ENCODE measurements around the gene RIPOR3. TPM values are rescaled to one million over a fixed set of nuclear protein-coding genes. Genes with fewer than 3 reads are reported as not detected.

Gene RIPOR3
- total RNA-seq, 2 donors from 2014 or later = 2.3 to 6.9 TPM

GRCh38 chr20:50595988-50596693 lies 95.2 kb downstream of the RIPOR3 start:
- no peak for ATAC-seq
- TF ChIP-seq POLR2A (IDR thresholded peaks at IDR 0.05) (no peak), CTCF (IDR thresholded peaks at IDR 0.05) (no peak)
- Histone ChIP-seq H3K36me3 (replicated peaks in 1 of 2; ENCODE audit: insufficient read depth in 1 of 2, low read depth in 2 of 2) (no peaks in the 10 kb centered on the region), H3K4me3 (no peak overlapping the region), H3K9me3 (no peaks in the 10 kb centered on the region), H3K27me3 (peaks cover 0 to 5% of the 10 kb centered on the region in 2 donors), H3K4me1 (peaks cover 13% of the 10 kb centered on the region), H3K27ac (no peak overlapping the region)
- 16 to 21% methylated on average over 6 to 15 of the region's 15 CpGs for WGBS, 2 donors
- peak in 1 of 4 donors; percentile 26 for DNase-seq
- intact Hi-C loops (cut with DNase I) = no loop called here

DNA sequence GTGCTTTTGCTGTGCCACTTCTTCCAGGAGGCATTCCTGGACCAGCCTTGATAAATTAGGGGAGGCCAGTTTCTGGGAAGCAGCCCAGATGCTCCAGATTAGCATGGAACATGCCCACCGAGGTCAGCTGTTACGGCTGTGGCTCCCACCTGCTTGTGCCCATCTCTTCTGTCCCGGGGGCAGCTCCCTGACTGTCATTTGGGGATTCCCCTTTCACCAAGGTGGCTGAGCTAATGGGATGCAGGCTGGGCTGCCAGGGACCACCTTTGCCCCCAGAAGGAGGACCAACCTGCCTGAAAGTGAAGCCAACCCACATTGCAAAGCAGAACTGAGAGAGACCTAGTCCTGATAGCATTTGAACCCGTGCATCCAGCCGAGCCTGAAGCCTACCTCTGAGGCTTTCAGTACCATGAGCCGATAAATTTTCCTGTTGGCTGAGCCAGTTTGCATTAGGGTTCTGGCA lies 95.9 kb downstream of the RIPOR3 start:
- Histone ChIP-seq H3K27me3 (peaks cover 0 to 5% of the 10 kb centered on the region in 2 donors), H3K9me3 (no peaks in the 10 kb centered on the region), H3K4me3 (no peak overlapping the region), H3K36me3 (replicated peaks in 1 of 2; ENCODE audit: insufficient read depth in 1 of 2, low read depth in 2 of 2) (no peaks in the 10 kb centered on the region), H3K27ac (no peak overlapping the region), H3K4me1 (peaks cover 13% of the 10 kb centered on the region)
- no peak for DNase-seq
- no peak for ATAC-seq
- intact Hi-C loops (cut with DNase I) = no loop called here
- no peak for TF ChIP-seq POLR2A (IDR thresholded peaks at IDR 0.05)
- no peak for TF ChIP-seq CTCF (IDR thresholded peaks at IDR 0.05)
- WGBS, 2 donors = 50% methylated on average over 6 of the region's 6 CpGs; no CpG with 5 or more reads in 1 of the 2 donors

- DNase-seq (no peak), ATAC-seq (no peak)
- H3K4me3 ChIP-seq = no peak overlapping the region
- H3K36me3 ChIP-seq (replicated peaks in 1 of 2; ENCODE audit: insufficient read depth in 1 of 2, low read depth in 2 of 2) = no peaks in the 10 kb centered on the region
- H3K9me3 ChIP-seq = no peaks in the 10 kb centered on the region
- TF ChIP-seq CTCF (IDR thresholded peaks at IDR 0.05) = no peak
- no peak for TF ChIP-seq POLR2A (IDR thresholded peaks at IDR 0.05)
- no peak overlapping the region for H3K27ac ChIP-seq
- peaks cover 0 to 5% of the 10 kb centered on the region in 2 donors for H3K27me3 ChIP-seq
- WGBS, 2 donors = 31 to 48% methylated on average over 11 to 19 of the region's 19 CpGs
- H3K4me1 ChIP-seq = peaks cover 13% of the 10 kb centered on the region
- intact Hi-C loops (cut with DNase I) = no loop called here
Measured at GRCh38 chr20:50594591-50595432, 96.5 kb downstream of the RIPOR3 start.

DNA sequence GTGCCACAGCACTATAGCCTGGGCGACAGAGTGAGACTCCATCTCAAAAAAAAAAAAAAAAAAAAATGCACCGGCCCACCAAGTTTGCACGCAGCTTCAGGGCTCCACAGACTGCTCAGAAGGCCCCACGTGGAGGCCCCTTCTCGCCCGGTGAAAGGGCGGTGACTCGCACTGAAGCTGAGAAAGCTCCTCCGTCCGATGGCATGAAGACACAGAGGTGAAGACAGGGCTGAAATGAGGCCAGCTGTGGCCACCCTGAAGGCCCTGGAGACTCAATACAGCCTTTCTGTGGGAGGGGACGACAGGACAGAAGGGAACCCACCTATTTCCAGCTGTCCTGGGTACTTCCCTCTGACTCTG lies 97.1 kb downstream of the RIPOR3 start:
- intact Hi-C loops (cut with DNase I) = no loop called here
- Histone ChIP-seq H3K4me1 (peaks cover 13% of the 10 kb centered on the region), H3K4me3 (no peak overlapping the region), H3K27ac (no peak overlapping the region), H3K9me3 (no peaks in the 10 kb centered on the region), H3K36me3 (replicated peaks in 1 of 2; ENCODE audit: insufficient read depth in 1 of 2, low read depth in 2 of 2) (no peaks in the 10 kb centered on the region), H3K27me3 (peaks cover 0 to 5% of the 10 kb centered on the region in 2 donors)
- 77 to 81% methylated on average over 10 to 11 of the region's 11 CpGs for WGBS, 2 donors
- TF ChIP-seq CTCF (IDR thresholded peaks at IDR 0.05) (no peak), POLR2A (IDR thresholded peaks at IDR 0.05) (no peak)
- ATAC-seq (no peak), DNase-seq (no peak)
